ENCODE measurements around the gene MYRIP.

GRCh38 chr3:39911465-39912309, 102.3 kb downstream of the MYRIP start:
- no peak for TF ChIP-seq ZZZ3 (IDR thresholded peaks at IDR 0.05; ENCODE audit: control insufficient read depth, insufficient read length, low read depth)
- TF ChIP-seq POLR2A (IDR thresholded peaks at IDR 0.05; ENCODE audit: low read depth, low read length) = no peak
- TF ChIP-seq, protein P1, sequence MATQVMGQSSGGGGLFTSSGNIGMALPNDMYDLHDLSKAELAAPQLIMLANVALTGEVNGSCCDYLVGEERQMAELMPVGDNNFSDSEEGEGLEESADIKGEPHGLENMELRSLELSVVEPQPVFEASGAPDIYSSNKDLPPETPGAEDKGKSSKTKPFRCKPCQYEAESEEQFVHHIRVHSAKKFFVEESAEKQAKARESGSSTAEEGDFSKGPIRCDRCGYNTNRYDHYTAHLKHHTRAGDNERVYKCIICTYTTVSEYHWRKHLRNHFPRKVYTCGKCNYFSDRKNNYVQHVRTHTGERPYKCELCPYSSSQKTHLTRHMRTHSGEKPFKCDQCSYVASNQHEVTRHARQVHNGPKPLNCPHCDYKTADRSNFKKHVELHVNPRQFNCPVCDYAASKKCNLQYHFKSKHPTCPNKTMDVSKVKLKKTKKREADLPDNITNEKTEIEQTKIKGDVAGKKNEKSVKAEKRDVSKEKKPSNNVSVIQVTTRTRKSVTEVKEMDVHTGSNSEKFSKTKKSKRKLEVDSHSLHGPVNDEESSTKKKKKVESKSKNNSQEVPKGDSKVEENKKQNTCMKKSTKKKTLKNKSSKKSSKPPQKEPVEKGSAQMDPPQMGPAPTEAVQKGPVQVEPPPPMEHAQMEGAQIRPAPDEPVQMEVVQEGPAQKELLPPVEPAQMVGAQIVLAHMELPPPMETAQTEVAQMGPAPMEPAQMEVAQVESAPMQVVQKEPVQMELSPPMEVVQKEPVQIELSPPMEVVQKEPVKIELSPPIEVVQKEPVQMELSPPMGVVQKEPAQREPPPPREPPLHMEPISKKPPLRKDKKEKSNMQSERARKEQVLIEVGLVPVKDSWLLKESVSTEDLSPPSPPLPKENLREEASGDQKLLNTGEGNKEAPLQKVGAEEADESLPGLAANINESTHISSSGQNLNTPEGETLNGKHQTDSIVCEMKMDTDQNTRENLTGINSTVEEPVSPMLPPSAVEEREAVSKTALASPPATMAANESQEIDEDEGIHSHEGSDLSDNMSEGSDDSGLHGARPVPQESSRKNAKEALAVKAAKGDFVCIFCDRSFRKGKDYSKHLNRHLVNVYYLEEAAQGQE (IDR thresholded peaks at IDR 0.05; ENCODE audit: low read depth, low read length) = no peak
- TF ChIP-seq CTCF (IDR thresholded peaks at IDR 0.05 in 2 of 3, conservative IDR thresholded peaks at IDR 0.05 in 1 of 3; ENCODE audit: control insufficient read depth in 2 of 3, extremely low read depth in 1 of 3, insufficient read depth in 1 of 3, low read depth in 3 of 3, low read length in 3 of 3) = no peak
- no peak for TF ChIP-seq SP1 (IDR thresholded peaks at IDR 0.05; ENCODE audit: low read depth, low read length)
- no peak for TF ChIP-seq EZH2 (IDR thresholded peaks at IDR 0.05; ENCODE audit: borderline replicate concordance, control insufficient read depth, low read depth, low read length)
- TF ChIP-seq GATAD2B (conservative IDR thresholded peaks at IDR 0.05; ENCODE audit: low read depth) = no peak
- TF ChIP-seq, protein P2, sequence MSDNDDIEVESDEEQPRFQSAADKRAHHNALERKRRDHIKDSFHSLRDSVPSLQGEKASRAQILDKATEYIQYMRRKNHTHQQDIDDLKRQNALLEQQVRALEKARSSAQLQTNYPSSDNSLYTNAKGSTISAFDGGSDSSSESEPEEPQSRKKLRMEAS (IDR thresholded peaks at IDR 0.05; ENCODE audit: low read depth, low read length) = no peak
- TF ChIP-seq CREB1 (IDR thresholded peaks at IDR 0.05; ENCODE audit: low read depth) = no peak
- TF ChIP-seq SUZ12 (IDR thresholded peaks at IDR 0.05; ENCODE audit: unreplicated experiment) = no peak
- TF ChIP-seq CBFB (IDR thresholded peaks at IDR 0.05; ENCODE audit: low read depth) = no peak

Measured in GM12878 (cell line).